Subcutaneous adipose tissue (tissue), 4 donors: ENCODE results near the gene ATG7. TPM values are rescaled to one million over a fixed set of nuclear protein-coding genes. Genes with fewer than 3 reads are reported as not detected.

Experiments
- CTCF ChIP-seq: fragments of 450-650 bp; IDR thresholded peaks from one replicate; pipeline ENCODE4 v1.5.1; 2016; ENCODE audit warnings: low read depth, mild to moderate bottlenecking, control low read depth, antibody characterized with exemption, moderate library complexity
- total RNA-seq, 4 donors: library from RNA; depleted of rRNA; stranded (reverse); fragments of >200 nt; gene quantifications; one replicate each; pipeline ENCODE4 v1.1.0, GENCODE V29; 2016

Gene ATG7
- total RNA-seq, 4 donors from 2014 or later: 55.0 to 130 (median 87.5) TPM

GRCh38 chr3:11534011-11534792 lies 262.0 kb downstream of the ATG7 start:
- TF ChIP-seq CTCF: no peak

- no peak for TF ChIP-seq CTCF
Measured at GRCh38 chr3:11534793-11535101, 262.6 kb downstream of the ATG7 start.

GRCh38 chr3:11535243-11535960 lies 263.2 kb downstream of the ATG7 start:
- no peak for TF ChIP-seq CTCF

GRCh38 chr3:11536132-11536935 lies 264.1 kb downstream of the ATG7 start:
- no peak for TF ChIP-seq CTCF

- TF ChIP-seq CTCF: no peak
Measured at GRCh38 chr3:11536936-11537612, 264.9 kb downstream of the ATG7 start.

GRCh38 chr3:11538581-11538980 lies 266.4 kb downstream of the ATG7 start:
- TF ChIP-seq CTCF: no peak

GRCh38 chr3:11539218-11539617 lies 267.0 kb downstream of the ATG7 start:
- no peak for TF ChIP-seq CTCF
